WTC11 (cell line): ENCODE data around the gene MAGI2. TPM values are rescaled to one million over a fixed set of nuclear protein-coding genes. Genes with fewer than 3 reads are reported as not detected.

ENCODE experiments used
- ATAC-seq: fragments of 200-7000 bp; cut with Tn5 transposase; 2 replicates; pipeline ENCODE4 v1.10.0; 2021; ENCODE audit warnings: mild to moderate bottlenecking, moderate library complexity
- CTCF ChIA-PET: fragments of 300-600 bp; sonication (Branson Sonifier 250); formaldehyde crosslinking; loops from one replicate; lab custom pipeline; 2021; ENCODE audit warnings: antibody characterized with exemption; lab: Charles Lee
- POLR2A ChIA-PET: fragments of 350-600 bp; sonication (Branson Sonifier 250); formaldehyde crosslinking; loops from one replicate; lab custom pipeline; 2021; ENCODE audit warnings: antibody characterized with exemption; lab: Charles Lee
- DNase-seq: peaks from one replicate; pipeline ENCODE4 v3.0.0; 2021; ENCODE audit warnings: low spot score
- H3K27ac Mint-ChIP-seq: 2 replicates; pipeline ENCODE4 v1.8.0; 2021; ENCODE audit warnings: mixed read lengths
- H3K27me3 Mint-ChIP-seq: 2 replicates; pipeline ENCODE4 v1.8.0; 2021; ENCODE audit warnings: low read depth, mild to moderate bottlenecking, moderate library complexity, mixed read lengths
- H3K36me3 Mint-ChIP-seq: 2 replicates; pipeline ENCODE4 v1.8.0; 2021; ENCODE audit warnings: mixed read lengths
- H3K4me1 Mint-ChIP-seq: 2 replicates; pipeline ENCODE4 v1.8.0; 2022; ENCODE audit warnings: mixed read lengths
- H3K4me3 Mint-ChIP-seq: 2 replicates; pipeline ENCODE4 v1.8.0; 2021; ENCODE audit warnings: mild to moderate bottlenecking, moderate library complexity, mixed read lengths
- H3K9me3 Mint-ChIP-seq: 2 replicates; pipeline ENCODE4 v1.8.0; 2021; ENCODE audit warnings: mixed read lengths
- AFF4 ChIP-seq: sonication (generic); formaldehyde crosslinking; IDR thresholded peaks from 2 replicates; pipeline ENCODE4 v1.8.1; 2023; ENCODE audit warnings: mild to moderate bottlenecking, missing genetic modification reagents, borderline replicate concordance
- CREM ChIP-seq: sonication (generic); formaldehyde crosslinking; IDR thresholded peaks from 2 replicates; pipeline ENCODE4 v1.8.1; 2022; ENCODE audit warnings: mild to moderate bottlenecking, missing genetic modification reagents, moderate library complexity
- EMX1 ChIP-seq: fragments of 250-450 bp; sonication (Bioruptor Pico); IDR thresholded peaks from 2 replicates; pipeline ENCODE4 v1.8.0; 2021; ENCODE audit warnings: mild to moderate bottlenecking
- FOXJ3 ChIP-seq: sonication (generic); formaldehyde crosslinking; IDR thresholded peaks from 2 replicates; pipeline ENCODE4 v1.9.0; 2021; ENCODE audit warnings: missing genetic modification reagents, mild to moderate bottlenecking, borderline replicate concordance
- FOXK1 ChIP-seq: sonication (generic); formaldehyde crosslinking; IDR thresholded peaks from 2 replicates; pipeline ENCODE4 v1.8.0; 2022; ENCODE audit warnings: mild to moderate bottlenecking, moderate library complexity, missing genetic modification reagents
- FOXP1 ChIP-seq: sonication (generic); formaldehyde crosslinking; IDR thresholded peaks from 2 replicates; pipeline ENCODE4 v1.8.0; 2022; ENCODE audit warnings: missing genetic modification reagents, mild to moderate bottlenecking, moderate library complexity, borderline replicate concordance
- GTF2I ChIP-seq: fragments of 250-450 bp; sonication (Bioruptor Pico); conservative IDR thresholded peaks from 2 replicates; pipeline ENCODE4 v1.4.0; 2021; ENCODE audit warnings: mild to moderate bottlenecking
- MXD4 ChIP-seq: fragments of 250-450 bp; sonication (Bioruptor Pico); IDR thresholded peaks from 2 replicates; pipeline ENCODE4 v1.8.0; 2021; ENCODE audit warnings: mild to moderate bottlenecking, moderate library complexity, borderline replicate concordance
- MYBL2 ChIP-seq: sonication (generic); formaldehyde crosslinking; IDR thresholded peaks from 2 replicates; pipeline ENCODE4 v1.8.1; 2023; ENCODE audit warnings: mild to moderate bottlenecking, moderate library complexity, missing genetic modification reagents
- NFE2L1 ChIP-seq: sonication (generic); formaldehyde crosslinking; IDR thresholded peaks from 2 replicates; pipeline ENCODE4 v1.8.1; 2023; ENCODE audit warnings: missing genetic modification reagents
- PREB ChIP-seq: sonication (generic); formaldehyde crosslinking; IDR thresholded peaks from 2 replicates; pipeline ENCODE4 v1.8.1; 2022; ENCODE audit warnings: mild to moderate bottlenecking, missing genetic modification reagents, moderate library complexity, borderline replicate concordance
- SMAD3 ChIP-seq: sonication (generic); formaldehyde crosslinking; IDR thresholded peaks from 2 replicates; pipeline ENCODE4 v1.8.0; 2022; ENCODE audit warnings: missing genetic modification reagents, mild to moderate bottlenecking, borderline replicate concordance
- TCF7 ChIP-seq: sonication (generic); formaldehyde crosslinking; IDR thresholded peaks from 2 replicates; pipeline ENCODE4 v1.8.0; 2022; ENCODE audit warnings: mild to moderate bottlenecking, low read depth, missing genetic modification reagents, moderate library complexity
- ZNF121 ChIP-seq: sonication (generic); formaldehyde crosslinking; IDR thresholded peaks from 2 replicates; pipeline ENCODE4 v1.8.0; 2023; ENCODE audit warnings: missing genetic modification reagents
- ZNF396 ChIP-seq: fragments of 250-450 bp; sonication (Bioruptor Pico); IDR thresholded peaks from 2 replicates; pipeline ENCODE4 v1.8.0; 2021; ENCODE audit warnings: mild to moderate bottlenecking, moderate library complexity, borderline replicate concordance
- ZNF416 ChIP-seq: fragments of 250-450 bp; sonication (Bioruptor Pico); IDR thresholded peaks from 2 replicates; pipeline ENCODE4 v1.9.0; 2021; ENCODE audit warnings: mild to moderate bottlenecking, inconsistent platforms
- ZNF532 ChIP-seq: fragments of 250-450 bp; sonication (Bioruptor Pico); IDR thresholded peaks from 2 replicates; pipeline ENCODE4 v1.9.0; 2021; ENCODE audit warnings: mild to moderate bottlenecking, borderline replicate concordance
- ZNF671 ChIP-seq: fragments of 250-450 bp; sonication (Bioruptor Pico); IDR thresholded peaks from 2 replicates; pipeline ENCODE4 v1.8.0; 2021; ENCODE audit warnings: mild to moderate bottlenecking
- total RNA-seq: library from RNA; stranded (reverse); gene quantifications from 3 replicates; pipeline ENCODE4 v1.2.3, GENCODE V29; 2021
- TF ChIP-seq, protein P1 (sequence below): sonication (generic); formaldehyde crosslinking; IDR thresholded peaks from 2 replicates; pipeline ENCODE4 v1.8.0; 2022; ENCODE audit warnings: mild to moderate bottlenecking, missing genetic modification reagents
- TF ChIP-seq, protein P2 (sequence below): sonication (generic); formaldehyde crosslinking; IDR thresholded peaks from 2 replicates; pipeline ENCODE4 v1.8.0; 2022; ENCODE audit warnings: missing genetic modification reagents

MAGI2 gene
- total RNA-seq, 1 experiment from 2014 or later, result 26.6 TPM

DNA sequence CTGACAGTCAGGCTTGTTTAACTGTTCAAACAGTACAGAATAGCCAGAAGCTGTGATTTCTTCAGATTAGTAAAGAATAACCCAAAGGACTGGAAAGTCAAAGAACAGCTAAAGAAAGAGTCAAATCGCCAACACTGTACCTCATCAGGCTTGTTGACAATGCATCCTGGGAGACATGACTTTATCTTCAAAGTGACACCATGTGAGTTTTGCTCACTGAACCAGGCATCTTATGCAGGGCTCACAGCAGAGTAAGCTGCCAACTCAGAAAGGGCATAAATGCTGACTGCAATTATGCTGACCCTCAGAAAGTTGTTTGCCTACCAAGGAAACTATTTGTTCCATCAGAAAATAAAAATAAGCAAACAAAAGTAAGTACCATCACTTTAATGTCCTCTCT lies 96.4 kb downstream of the MAGI2 start:
- Mint-ChIP-seq H3K27me3 (no peaks in the 10 kb centered on the region; the same call in 1 of the 2 replicates), H3K27ac (no peak overlapping the region)
- ChIA-PET CTCF (no interaction called here), POLR2A (no interaction called here)
- no peak for TF ChIP-seq FOXJ3 (CRISPR knock-in tag)
- TF ChIP-seq ZNF532 (CRISPR knock-in tag), result no peak
- TF ChIP-seq NFE2L1 (CRISPR knock-in tag), result no peak
- no peak for TF ChIP-seq FOXK1 (CRISPR knock-in tag)
- no peak for TF ChIP-seq ZNF121 (CRISPR knock-in tag)
- no peak for TF ChIP-seq CREM
- no peak for TF ChIP-seq EMX1
- TF ChIP-seq AFF4 (CRISPR knock-in tag), result no peak
- TF ChIP-seq MXD4, result no peak
- no peak for TF ChIP-seq ZNF416 (CRISPR knock-in tag)
- TF ChIP-seq PREB, result no peak
- no peak for TF ChIP-seq GTF2I
- TF ChIP-seq, all 79 proteins: peak for 0
- Mint-ChIP-seq H3K4me1 (peaks cover 5% of the 10 kb centered on the region; the same call in 1 of the 2 replicates), H3K36me3 (no peaks in the 10 kb centered on the region), H3K9me3 (peaks cover 17% of the 10 kb centered on the region), H3K4me3 (no peak overlapping the region)
- ATAC-seq (no peak), DNase-seq (no peak)

GRCh38 chr7:79353720-79354468 lies 99.6 kb downstream of the MAGI2 start:
- Mint-ChIP-seq H3K27ac (no peak overlapping the region), H3K9me3 (no peaks in the 10 kb centered on the region), H3K36me3 (no peaks in the 10 kb centered on the region), H3K4me3 (no peak overlapping the region), H3K27me3 (no peaks in the 10 kb centered on the region; the same call in 1 of the 2 replicates), H3K4me1 (no peaks in the 10 kb centered on the region)
- ChIA-PET CTCF (interaction anchor here (0.9 to 1.8 kb wide), 2 partner anchors 55 to 56 kb away, joined by 3 to 5 read pairs; no protein-coding TSS in a partner anchor), POLR2A (no interaction called here)
- ATAC-seq (no peak), DNase-seq (no peak)
- TF ChIP-seq, protein P1, sequence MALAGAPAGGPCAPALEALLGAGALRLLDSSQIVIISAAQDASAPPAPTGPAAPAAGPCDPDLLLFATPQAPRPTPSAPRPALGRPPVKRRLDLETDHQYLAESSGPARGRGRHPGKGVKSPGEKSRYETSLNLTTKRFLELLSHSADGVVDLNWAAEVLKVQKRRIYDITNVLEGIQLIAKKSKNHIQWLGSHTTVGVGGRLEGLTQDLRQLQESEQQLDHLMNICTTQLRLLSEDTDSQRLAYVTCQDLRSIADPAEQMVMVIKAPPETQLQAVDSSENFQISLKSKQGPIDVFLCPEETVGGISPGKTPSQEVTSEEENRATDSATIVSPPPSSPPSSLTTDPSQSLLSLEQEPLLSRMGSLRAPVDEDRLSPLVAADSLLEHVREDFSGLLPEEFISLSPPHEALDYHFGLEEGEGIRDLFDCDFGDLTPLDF (CRISPR knock-in tag), result no peak
- TF ChIP-seq TCF7 (CRISPR knock-in tag) (no peak), MYBL2 (CRISPR knock-in tag) (no peak), ZNF396 (CRISPR knock-in tag) (no peak), SMAD3 (CRISPR knock-in tag) (no peak), FOXJ3 (CRISPR knock-in tag) (no peak), FOXP1 (CRISPR knock-in tag) (no peak), ZNF671 (CRISPR knock-in tag) (no peak)
- TF ChIP-seq, protein P2, sequence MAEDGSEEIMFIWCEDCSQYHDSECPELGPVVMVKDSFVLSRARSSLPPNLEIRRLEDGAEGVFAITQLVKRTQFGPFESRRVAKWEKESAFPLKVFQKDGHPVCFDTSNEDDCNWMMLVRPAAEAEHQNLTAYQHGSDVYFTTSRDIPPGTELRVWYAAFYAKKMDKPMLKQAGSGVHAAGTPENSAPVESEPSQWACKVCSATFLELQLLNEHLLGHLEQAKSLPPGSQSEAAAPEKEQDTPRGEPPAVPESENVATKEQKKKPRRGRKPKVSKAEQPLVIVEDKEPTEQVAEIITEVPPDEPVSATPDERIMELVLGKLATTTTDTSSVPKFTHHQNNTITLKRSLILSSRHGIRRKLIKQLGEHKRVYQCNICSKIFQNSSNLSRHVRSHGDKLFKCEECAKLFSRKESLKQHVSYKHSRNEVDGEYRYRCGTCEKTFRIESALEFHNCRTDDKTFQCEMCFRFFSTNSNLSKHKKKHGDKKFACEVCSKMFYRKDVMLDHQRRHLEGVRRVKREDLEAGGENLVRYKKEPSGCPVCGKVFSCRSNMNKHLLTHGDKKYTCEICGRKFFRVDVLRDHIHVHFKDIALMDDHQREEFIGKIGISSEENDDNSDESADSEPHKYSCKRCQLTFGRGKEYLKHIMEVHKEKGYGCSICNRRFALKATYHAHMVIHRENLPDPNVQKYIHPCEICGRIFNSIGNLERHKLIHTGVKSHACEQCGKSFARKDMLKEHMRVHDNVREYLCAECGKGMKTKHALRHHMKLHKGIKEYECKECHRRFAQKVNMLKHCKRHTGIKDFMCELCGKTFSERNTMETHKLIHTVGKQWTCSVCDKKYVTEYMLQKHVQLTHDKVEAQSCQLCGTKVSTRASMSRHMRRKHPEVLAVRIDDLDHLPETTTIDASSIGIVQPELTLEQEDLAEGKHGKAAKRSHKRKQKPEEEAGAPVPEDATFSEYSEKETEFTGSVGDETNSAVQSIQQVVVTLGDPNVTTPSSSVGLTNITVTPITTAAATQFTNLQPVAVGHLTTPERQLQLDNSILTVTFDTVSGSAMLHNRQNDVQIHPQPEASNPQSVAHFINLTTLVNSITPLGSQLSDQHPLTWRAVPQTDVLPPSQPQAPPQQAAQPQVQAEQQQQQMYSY, result no peak
